ENCODE results near the gene CTIF. TPM values are rescaled to one million over a fixed set of nuclear protein-coding genes. Genes with fewer than 3 reads are reported as not detected.
"Not testable (repeated sequence)": the region's sequence is repeated elsewhere in the genome, so short reads cannot be mapped to it uniquely, and the experiment has no call there.

CTIF gene
- total RNA-seq, 1 donor from 2014 or later, result 137 TPM

- Mint-ChIP-seq H3K27me3 (ENCODE audit: unreplicated experiment) (peaks cover 7% of the 10 kb centered on the region), H3K4me1 (ENCODE audit: low read depth, unreplicated experiment) (peaks cover 15% of the 10 kb centered on the region), H3K4me3 (ENCODE audit: unreplicated experiment) (no peak overlapping the region), H3K9me3 (ENCODE audit: unreplicated experiment) (peaks cover 5% of the 10 kb centered on the region), H3K36me3 (ENCODE audit: unreplicated experiment) (no peaks in the 10 kb centered on the region), H3K27ac (ENCODE audit: unreplicated experiment) (no peak overlapping the region)
- DNase-seq, result no peak
- no peak for TF ChIP-seq CTCF (IDR thresholded peaks at IDR 0.05; ENCODE audit: partially characterized antibody, unreplicated experiment)
These were observed 270.5 kb downstream of the CTIF start for GRCh38 chr18:48809365-48809764.

GRCh38 chr18:48810805-48811204 is 272.0 kb downstream of the CTIF start:
- Mint-ChIP-seq H3K27ac (ENCODE audit: unreplicated experiment) (no peak overlapping the region), H3K4me3 (ENCODE audit: unreplicated experiment) (no peak overlapping the region), H3K9me3 (ENCODE audit: unreplicated experiment) (peaks cover 7% of the 10 kb centered on the region), H3K36me3 (ENCODE audit: unreplicated experiment) (peaks cover 3% of the 10 kb centered on the region), H3K27me3 (ENCODE audit: unreplicated experiment) (peaks cover 2% of the 10 kb centered on the region), H3K4me1 (ENCODE audit: low read depth, unreplicated experiment) (peaks cover 15% of the 10 kb centered on the region)
- DNase-seq, result no peak
- TF ChIP-seq CTCF (IDR thresholded peaks at IDR 0.05; ENCODE audit: partially characterized antibody, unreplicated experiment), result no peak

- Mint-ChIP-seq H3K27ac (ENCODE audit: unreplicated experiment) (no peak overlapping the region), H3K27me3 (ENCODE audit: unreplicated experiment) (no peaks in the 10 kb centered on the region), H3K36me3 (ENCODE audit: unreplicated experiment) (peaks cover 5% of the 10 kb centered on the region), H3K4me1 (ENCODE audit: low read depth, unreplicated experiment) (peaks cover 15% of the 10 kb centered on the region), H3K9me3 (ENCODE audit: unreplicated experiment) (peaks cover 9% of the 10 kb centered on the region), H3K4me3 (ENCODE audit: unreplicated experiment) (no peak overlapping the region)
- DNase-seq, result no peak
- no peak for TF ChIP-seq CTCF (IDR thresholded peaks at IDR 0.05; ENCODE audit: partially characterized antibody, unreplicated experiment)
These were observed 272.6 kb downstream of the CTIF start for GRCh38 chr18:48811401-48811800.

- H3K4me1 Mint-ChIP-seq (ENCODE audit: low read depth, unreplicated experiment), result peaks cover 15% of the 10 kb centered on the region
- not testable (repeated sequence) for H3K36me3 Mint-ChIP-seq (ENCODE audit: unreplicated experiment); H3K27me3 Mint-ChIP-seq (ENCODE audit: unreplicated experiment); H3K4me3 Mint-ChIP-seq (ENCODE audit: unreplicated experiment); H3K9me3 Mint-ChIP-seq (ENCODE audit: unreplicated experiment); H3K27ac Mint-ChIP-seq (ENCODE audit: unreplicated experiment); DNase-seq
These were observed 273.2 kb downstream of the CTIF start for GRCh38 chr18:48811977-48812451.

GRCh38 chr18:48813321-48813720 is 274.5 kb downstream of the CTIF start:
- H3K27ac Mint-ChIP-seq (ENCODE audit: unreplicated experiment), result peak overlapping the region; percentile 4

More at GRCh38 chr18:48813321-48813720, 274.5 kb downstream of the CTIF start:
- Mint-ChIP-seq H3K4me1 (ENCODE audit: low read depth, unreplicated experiment) (peaks cover 17% of the 10 kb centered on the region), H3K27me3 (ENCODE audit: unreplicated experiment) (peaks cover 3% of the 10 kb centered on the region), H3K9me3 (ENCODE audit: unreplicated experiment) (peaks cover 15% of the 10 kb centered on the region), H3K4me3 (ENCODE audit: unreplicated experiment) (no peak overlapping the region), H3K36me3 (ENCODE audit: unreplicated experiment) (peaks cover 5% of the 10 kb centered on the region)
- TF ChIP-seq CTCF (IDR thresholded peaks at IDR 0.05; ENCODE audit: partially characterized antibody, unreplicated experiment), result no peak
- peak; percentile 10 for DNase-seq
